AG04450 (cell line): ENCODE measurements around the gene ANO10. TPM values are rescaled to one million over a fixed set of nuclear protein-coding genes. Genes with fewer than 3 reads are reported as not detected.

ENCODE experiments used
- CTCF ChIA-PET: fragments of 300-600, 350-600 bp; formaldehyde crosslinking; extraction: SDS; loops from one replicate; lab custom pipeline; 2022; ENCODE audit warnings: antibody characterized with exemption, inconsistent platforms; lab: Charles Lee
- POLR2A ChIA-PET: fragments of 350-600 bp; formaldehyde crosslinking; extraction: SDS; loops from one replicate; lab custom pipeline; 2021; ENCODE audit warnings: antibody characterized with exemption, inconsistent platforms; lab: Yijun Ruan, JAX
- DNase-seq: peaks from one replicate; pipeline ENCODE4 v3.0.0-alpha.2; 2011; ENCODE audit warnings: low read depth, low spot score
- H3K27ac ChIP-seq: one replicate; pipeline ENCODE4 v1.5.1; 2012; ENCODE audit warnings: low read depth, low read length, control low read depth
- H3K27me3 ChIP-seq: one replicate; pipeline ENCODE4 v1.6.0; 2012; ENCODE audit warnings: low read length; ENCODE audit not compliant: control insufficient read depth, insufficient read depth
- H3K4me3 ChIP-seq: 2 replicates; pipeline ENCODE4 v1.5.1; 2011; ENCODE audit warnings: mild to moderate bottlenecking, low read depth, low read length, control low read depth
- H3K9me3 ChIP-seq: 2 replicates; pipeline ENCODE4 v1.5.1; 2012; ENCODE audit warnings: low read length; ENCODE audit not compliant: control insufficient read depth, insufficient read depth
- polyA plus RNA-seq: library from polyadenylated mRNA; depleted of rRNA; stranded (reverse); fragments of >200 nt; gene quantifications from 2 replicates; pipeline ENCODE4 v1.2.3, GENCODE V29; 2011
- TF ChIP-seq, protein P1 (sequence below): IDR thresholded peaks from 2 replicates; pipeline ENCODE4 v1.5.1; 2011; ENCODE audit warnings: low read depth, low read length, control low read depth, inconsistent platforms

ANO10 gene
- polyA plus RNA-seq, 1 experiment: 87.1 TPM

DNA sequence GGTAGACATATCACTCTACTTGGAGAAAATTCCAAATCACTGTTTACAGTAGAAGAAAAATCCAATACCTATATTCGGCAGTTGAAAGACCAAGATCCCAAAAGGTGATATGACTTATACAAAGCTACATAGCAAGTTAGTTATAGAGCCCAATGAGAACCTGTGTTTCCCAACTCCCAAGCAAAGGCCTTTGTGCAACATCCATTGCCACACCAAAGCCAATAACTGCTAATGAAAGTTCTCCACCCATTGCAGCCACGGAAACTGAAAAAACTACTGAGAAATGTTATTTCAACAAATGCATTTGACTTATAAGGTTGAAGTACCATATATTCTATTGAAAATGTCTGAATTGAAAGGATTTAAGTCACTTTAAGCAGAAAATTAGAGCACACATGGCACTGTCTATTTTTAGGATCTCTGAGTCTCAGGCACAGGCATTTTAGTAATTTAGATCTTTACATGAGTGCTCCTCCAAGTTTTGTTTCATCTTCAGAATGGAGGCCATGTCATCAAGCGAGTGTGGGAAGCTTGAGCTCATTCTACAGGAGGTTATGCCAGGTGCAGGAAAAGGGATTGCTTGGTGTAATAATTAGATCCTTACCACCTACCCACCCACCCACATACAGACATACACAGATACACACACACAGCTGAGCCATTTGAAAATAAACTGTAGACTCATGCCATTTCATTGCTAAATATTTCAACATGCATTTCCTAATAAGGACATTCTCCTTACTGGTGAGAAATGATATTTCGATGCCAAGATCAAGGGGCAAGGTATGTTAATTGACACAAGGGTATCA is 19.7 kb upstream of the ANO10 start:
- ChIA-PET POLR2A (interaction anchor here (1.7 kb wide), 1 partner anchor 20 kb away, joined by 6 read pairs; the partner anchor contains the start of gene ANO10), CTCF (interaction anchor here (1.6 kb wide), 1 partner anchor 128 kb away, joined by 7 read pairs; no protein-coding TSS in a partner anchor)
- DNase-seq: no peak
- TF ChIP-seq, protein P1, sequence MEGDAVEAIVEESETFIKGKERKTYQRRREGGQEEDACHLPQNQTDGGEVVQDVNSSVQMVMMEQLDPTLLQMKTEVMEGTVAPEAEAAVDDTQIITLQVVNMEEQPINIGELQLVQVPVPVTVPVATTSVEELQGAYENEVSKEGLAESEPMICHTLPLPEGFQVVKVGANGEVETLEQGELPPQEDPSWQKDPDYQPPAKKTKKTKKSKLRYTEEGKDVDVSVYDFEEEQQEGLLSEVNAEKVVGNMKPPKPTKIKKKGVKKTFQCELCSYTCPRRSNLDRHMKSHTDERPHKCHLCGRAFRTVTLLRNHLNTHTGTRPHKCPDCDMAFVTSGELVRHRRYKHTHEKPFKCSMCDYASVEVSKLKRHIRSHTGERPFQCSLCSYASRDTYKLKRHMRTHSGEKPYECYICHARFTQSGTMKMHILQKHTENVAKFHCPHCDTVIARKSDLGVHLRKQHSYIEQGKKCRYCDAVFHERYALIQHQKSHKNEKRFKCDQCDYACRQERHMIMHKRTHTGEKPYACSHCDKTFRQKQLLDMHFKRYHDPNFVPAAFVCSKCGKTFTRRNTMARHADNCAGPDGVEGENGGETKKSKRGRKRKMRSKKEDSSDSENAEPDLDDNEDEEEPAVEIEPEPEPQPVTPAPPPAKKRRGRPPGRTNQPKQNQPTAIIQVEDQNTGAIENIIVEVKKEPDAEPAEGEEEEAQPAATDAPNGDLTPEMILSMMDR: no peak
- Histone ChIP-seq H3K27ac (no peak overlapping the region), H3K27me3 (no peaks in the 10 kb centered on the region), H3K4me3 (no peak overlapping the region), H3K9me3 (no peaks in the 10 kb centered on the region)

DNA sequence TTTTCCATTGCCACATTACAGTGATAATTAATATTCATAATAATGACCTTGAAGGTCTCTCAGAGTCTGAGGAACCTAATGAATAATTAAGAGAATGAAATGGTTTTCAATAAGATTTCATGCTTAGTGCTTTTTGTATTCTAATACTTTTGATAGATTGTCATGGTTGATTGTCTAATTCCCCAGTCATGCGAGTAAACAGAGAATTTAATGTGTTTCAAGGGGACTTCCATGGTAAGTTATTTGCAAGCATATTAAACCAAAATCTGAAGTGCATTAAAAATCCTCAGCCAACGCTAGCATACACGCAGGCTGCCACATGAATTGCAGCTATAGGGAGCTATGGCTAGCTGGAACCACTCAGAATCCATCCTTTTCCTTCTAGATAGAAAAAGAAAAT is 18.9 kb upstream of the ANO10 start:
- no peak for DNase-seq
- POLR2A ChIA-PET: interaction anchor here (1.7 kb wide), 1 partner anchor 19 kb away, joined by 6 read pairs; the partner anchor contains the start of gene ANO10

DNA sequence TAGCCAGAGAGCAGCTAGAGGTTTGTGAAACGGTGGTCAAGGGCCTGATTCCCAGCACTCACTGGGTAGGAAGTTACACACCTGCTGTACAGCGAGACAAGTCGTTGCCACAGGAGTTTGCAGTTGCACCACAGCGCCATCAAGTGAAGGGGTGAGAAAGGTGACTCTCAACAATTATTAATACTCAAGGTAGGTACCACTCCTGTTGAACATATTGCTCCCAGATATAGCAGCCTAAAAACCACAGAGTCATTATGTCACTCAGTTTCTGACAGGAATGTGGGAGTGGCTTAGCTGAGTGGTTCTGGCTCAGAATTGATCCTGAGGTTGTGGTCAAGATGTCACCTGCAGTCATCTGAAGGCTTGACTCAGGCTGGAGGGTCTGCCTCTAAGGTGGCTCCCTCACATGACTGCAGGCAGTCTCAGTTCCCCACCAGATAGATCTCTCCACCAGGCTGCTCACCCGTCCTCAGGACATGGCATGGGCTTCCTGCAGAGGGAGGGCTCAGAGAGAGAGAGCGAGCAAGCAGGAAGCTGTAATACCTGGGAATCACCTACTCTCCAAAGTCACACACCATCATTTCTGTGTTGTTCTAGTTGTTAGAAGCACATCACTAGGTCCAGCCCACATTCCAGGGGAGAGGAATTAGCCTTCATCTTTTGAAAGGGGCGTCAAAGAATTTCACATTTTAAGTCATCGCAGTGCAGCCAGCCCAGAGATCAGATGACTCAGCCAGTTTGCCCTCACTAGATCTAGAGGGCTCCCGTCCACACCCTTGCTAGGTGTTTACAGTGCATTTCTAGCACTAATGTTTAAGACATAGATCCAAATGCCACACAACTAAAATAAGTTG is 17.0 kb upstream of the ANO10 start:
- ChIA-PET POLR2A (no interaction called here), CTCF (no interaction called here)
- no peaks in the 10 kb centered on the region for H3K9me3 ChIP-seq
- no peak overlapping the region for H3K27ac ChIP-seq
- DNase-seq: no peak
- H3K27me3 ChIP-seq: no peaks in the 10 kb centered on the region
- no peak overlapping the region for H3K4me3 ChIP-seq
- TF ChIP-seq, protein P1: 0 out of 2 replicates have a peak, but pooled peaks have one; percentile 3

More for the DNA sequence above, 18.9 kb upstream of the ANO10 start:
- Histone ChIP-seq H3K4me3 (no peak overlapping the region), H3K27ac (no peak overlapping the region), H3K27me3 (no peaks in the 10 kb centered on the region), H3K9me3 (no peaks in the 10 kb centered on the region)
- CTCF ChIA-PET: interaction anchor here (1.6 kb wide), 1 partner anchor 128 kb away, joined by 7 read pairs; no protein-coding TSS in a partner anchor
- TF ChIP-seq, protein P1: no peak

DNA sequence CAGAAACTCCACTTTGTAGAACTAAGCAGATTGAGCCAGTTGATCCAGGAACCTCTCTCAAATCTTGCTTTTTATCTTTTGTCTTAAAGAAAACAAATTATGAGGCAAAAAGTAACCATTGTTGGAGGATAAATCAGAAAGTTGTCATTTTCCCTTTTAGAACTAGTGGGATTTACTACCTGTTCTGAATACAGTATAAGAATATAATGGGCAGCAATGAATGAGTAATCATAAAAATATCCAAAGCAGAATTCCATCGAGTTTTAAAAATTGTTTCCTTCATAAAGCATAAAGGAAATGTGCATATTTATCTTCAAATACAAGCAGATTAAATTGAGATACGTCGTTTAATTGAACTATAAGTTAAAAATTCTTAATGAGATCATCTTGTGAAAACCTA is 15.9 kb upstream of the ANO10 start:
- no peak overlapping the region for H3K4me3 ChIP-seq
- TF ChIP-seq, protein P1: no peak
- ChIA-PET CTCF (no interaction called here), POLR2A (no interaction called here)
- no peaks in the 10 kb centered on the region for H3K9me3 ChIP-seq
- no peaks in the 10 kb centered on the region for H3K27me3 ChIP-seq
- H3K27ac ChIP-seq: no peak overlapping the region
- no peak for DNase-seq
